Breast epithelium (tissue), 3 donors: ENCODE results near the gene RAD51AP2.

Experiments used
- CTCF ChIP-seq, 3 donors: fragments of 450-650 bp; IDR thresholded peaks; one replicate each; pipeline ENCODE4 v1.5.1; 2016 to 2017; ENCODE audit warnings: antibody characterized with exemption in 3 of 3, mild to moderate bottlenecking in 3 of 3, moderate library complexity in 3 of 3
- POLR2A ChIP-seq: fragments of 450-650 bp; IDR thresholded peaks from one replicate; pipeline ENCODE4 v1.6.1; 2016; ENCODE audit warnings: antibody characterized with exemption, mild to moderate bottlenecking, moderate library complexity
- POLR2AphosphoS5 ChIP-seq, 3 donors: sonication (generic); formaldehyde crosslinking; IDR thresholded peaks; one replicate each; pipeline ENCODE4 v1.6.1; 2017; ENCODE audit warnings: antibody characterized with exemption in 3 of 3

GRCh38 chr2:17547737-17548136 lies 29.5 kb upstream of the RAD51AP2 start:
- TF ChIP-seq CTCF (IDR thresholded peaks at IDR 0.05) (no peak), POLR2A (no peak), POLR2AphosphoS5 (IDR thresholded peaks at IDR 0.05) (no peak)
